A549 treated with dexamethasone at 1 μM for 4 hours (cell line): ENCODE results near the gene UNC5B. TPM values are rescaled to one million over a fixed set of nuclear protein-coding genes. Genes with fewer than 3 reads are reported as not detected.

Experiments used
- total RNA-seq: library from RNA; stranded (reverse); fragments of 200-300 nt; extraction: Qiagen RNA extraction; gene quantifications from 5 replicates; pipeline ENCODE4 v1.2.3, GENCODE V29; 2022

Gene UNC5B
- total RNA-seq, result 2.8 to 5.0 TPM (median 4.7 TPM) in 5 replicates

GRCh38 chr10:71212318-71213126 lies at the start of gene UNC5B:
TSS of gene UNC5B (plus strand) at chr10:71212570. CDS start at chr10:71212986, 416 bp downstream.

DNA sequence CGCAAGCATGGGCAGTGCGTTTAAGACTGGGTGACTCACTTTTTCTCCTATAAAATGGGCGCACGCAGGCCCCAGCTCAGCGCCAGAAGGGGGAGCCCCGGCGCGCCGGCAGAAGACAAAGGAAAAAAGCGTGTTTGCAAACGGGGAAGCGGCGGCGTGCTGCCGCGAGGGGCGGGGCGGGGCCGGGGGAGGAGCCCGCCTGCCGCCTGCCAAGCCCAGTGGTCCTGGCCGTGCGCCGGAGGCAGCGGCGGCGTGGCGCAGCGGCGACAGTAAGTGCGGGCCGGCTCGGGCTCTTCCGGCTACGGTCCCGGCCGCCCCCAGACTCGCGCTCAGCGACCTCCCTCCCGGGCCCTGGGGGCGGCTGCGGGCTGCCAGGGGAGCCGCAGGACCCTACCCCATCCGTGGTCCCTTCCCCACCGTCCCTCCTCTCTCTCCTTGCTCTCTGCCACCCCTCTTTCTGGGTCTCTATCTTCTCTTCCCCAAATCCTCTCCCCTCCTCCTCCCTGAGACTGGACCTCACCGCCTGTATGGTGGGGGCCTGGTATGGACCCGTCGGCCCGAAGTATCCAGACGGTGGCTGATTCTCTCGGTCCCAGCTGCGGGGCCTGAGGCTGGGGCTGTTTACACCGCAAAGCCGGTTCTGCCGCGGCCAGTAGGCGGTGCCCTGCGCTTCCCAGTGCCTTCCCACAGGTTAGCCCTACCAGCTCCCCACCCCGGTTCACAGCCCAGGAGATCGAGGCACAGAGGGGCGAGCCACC lies 106.9 kb downstream of the UNC5B start, which contains the start of gene SLC29A3:
Gene SLC29A3 (plus strand): TSS at position 218 of the 758 bp plus-strand sequence. CDS start 51 bp downstream, at position 269.

Other genes with a start within 250 kb of the UNC5B start
- gene SLC29A3, start 106.7 kb downstream of the UNC5B start, total RNA-seq, result 26.1 to 33.2 TPM (median 29.7 TPM) in 5 replicates
- 2.0 to 3.2 TPM (median 2.6 TPM) in 5 replicates for gene CDH23, start 184.3 kb downstream of the UNC5B start, total RNA-seq